Left kidney (tissue), 2 donors: ENCODE data around the gene BEST3. TPM values are rescaled to one million over a fixed set of nuclear protein-coding genes. Genes with fewer than 3 reads are reported as not detected.
"Not testable (repeated sequence)": the region's sequence is repeated elsewhere in the genome, so short reads cannot be mapped to it uniquely, and the experiment has no call there.

Experiments
- DNase-seq: peaks from one replicate; pipeline ENCODE4 v3.0.0-alpha.2; 2013
- polyA plus RNA-seq: library from polyadenylated mRNA; unstranded; fragments of 120-200 nt; gene quantifications from one replicate; pipeline ENCODE4 v1.2.1, GENCODE V29; 2013; ENCODE audit not compliant: insufficient read length

BEST3 gene
- polyA plus RNA-seq, 1 donor, result 0.48 TPM

GRCh38 chr12:69688021-69688420, 11.1 kb downstream of the BEST3 start:
- no peak for DNase-seq

DNA sequence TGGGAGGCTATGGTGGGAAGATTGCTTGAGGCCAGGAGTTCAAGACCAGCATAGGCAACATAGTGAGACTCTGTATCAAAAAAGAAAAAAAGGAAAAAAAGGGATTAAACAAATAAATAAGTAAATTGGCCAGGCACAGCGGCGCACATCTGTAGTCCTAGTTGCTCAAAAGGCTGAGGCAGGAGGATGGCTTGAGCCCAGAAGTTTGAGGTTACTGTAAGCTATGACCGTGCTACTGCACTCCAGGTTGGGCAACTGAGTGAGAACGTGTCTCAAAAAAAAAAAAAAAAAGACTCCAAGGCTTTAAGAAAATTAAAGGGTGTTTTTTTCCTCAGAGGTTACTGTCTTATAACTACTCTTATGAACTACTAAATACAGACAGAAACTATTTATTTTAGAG, 11.7 kb downstream of the BEST3 start:
- no peak for DNase-seq

DNA sequence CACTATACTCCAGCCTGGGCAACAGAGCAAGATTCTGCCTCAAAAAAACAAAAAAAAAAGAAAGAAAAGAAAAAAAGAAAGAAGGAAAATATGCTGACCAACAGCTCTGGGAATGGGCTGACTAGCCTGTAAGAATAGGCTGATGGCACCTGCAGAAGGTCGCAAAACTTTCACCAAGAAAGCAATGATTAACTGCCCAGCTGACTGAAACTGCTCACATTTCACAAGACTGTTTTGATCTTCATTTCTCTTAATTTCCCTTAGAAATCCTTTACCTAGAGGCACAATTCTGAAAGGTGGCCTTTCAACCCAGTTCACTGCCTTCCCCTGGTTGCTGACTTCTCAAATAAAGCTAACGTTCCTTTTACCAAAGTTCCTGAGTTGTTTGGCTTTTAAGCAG, 12.4 kb downstream of the BEST3 start:
- peak; percentile 44 for DNase-seq

DNA sequence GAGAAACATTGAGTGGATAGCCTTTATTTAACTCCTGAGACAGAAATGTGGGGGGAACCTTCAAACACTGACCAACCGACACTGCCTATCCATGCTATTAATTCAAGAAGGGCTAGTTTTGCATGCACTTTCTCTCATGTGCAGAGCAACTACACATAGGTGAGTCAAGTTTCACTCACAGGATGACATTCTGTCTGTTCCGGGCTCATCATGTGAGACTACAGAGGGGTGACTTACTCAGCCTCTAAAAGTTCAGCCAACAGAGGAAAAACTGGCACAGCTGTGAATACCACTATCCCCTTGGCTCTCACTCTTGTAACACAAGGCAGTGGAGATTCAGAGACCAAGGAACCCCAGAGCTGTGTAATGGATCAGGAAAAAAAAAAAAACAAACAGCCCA, 13.3 kb downstream of the BEST3 start:
- no peak for DNase-seq

- no peak for DNase-seq
These were observed 14.6 kb downstream of the BEST3 start for GRCh38 chr12:69684466-69684865.

DNA sequence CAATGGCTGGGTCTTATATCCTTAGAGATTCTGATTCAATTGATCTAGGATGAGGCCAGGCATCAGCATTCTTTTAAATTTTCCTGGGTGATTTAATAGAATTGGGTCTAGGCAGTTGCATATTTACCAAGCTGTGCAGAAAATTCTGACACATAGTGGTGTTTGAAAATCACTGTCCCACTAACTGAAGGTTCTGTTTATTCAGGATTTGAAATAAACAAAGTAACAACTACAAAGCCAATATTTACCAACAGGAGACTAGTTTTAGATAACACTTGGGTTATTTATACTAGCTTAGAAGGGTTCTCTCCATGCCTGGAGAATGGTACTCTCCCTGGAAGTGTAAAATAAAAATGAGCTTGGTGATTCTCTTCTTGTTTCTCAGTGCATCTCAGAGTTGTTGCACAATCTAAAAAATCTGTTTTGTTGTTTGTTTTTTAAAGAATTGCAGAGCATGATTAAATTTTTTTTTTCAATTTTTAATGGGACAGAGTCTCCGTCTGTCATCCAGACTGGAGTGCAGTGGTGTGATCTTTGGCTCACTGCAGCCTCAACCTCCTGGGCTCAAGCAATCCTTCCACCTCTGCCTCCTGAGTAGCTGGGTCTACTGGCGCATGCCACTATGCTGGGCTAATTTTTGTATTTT, 16.9 kb downstream of the BEST3 start:
- DNase-seq, result no peak

DNA sequence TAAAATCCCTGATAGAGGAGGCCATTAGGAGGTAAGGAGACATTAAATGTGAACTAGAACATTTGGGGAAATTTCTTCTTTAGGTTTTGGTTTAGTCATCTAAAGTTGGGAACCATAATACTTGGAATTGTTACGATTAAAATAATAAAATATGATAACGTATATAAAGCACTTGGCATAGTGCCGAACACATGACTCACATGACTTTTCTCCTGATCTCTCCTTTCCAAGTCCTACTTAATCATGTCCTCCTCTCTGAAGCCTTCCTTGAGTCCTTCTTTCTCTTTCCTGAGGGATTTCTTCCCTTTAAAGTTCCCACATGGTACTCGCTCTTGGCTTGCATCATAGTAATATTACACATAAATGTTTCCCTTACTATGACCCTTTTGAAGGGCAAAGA, 20.0 kb downstream of the BEST3 start:
- no peak for DNase-seq

GRCh38 chr12:69676257-69677012, 22.7 kb downstream of the BEST3 start:
- DNase-seq, result no peak

DNA sequence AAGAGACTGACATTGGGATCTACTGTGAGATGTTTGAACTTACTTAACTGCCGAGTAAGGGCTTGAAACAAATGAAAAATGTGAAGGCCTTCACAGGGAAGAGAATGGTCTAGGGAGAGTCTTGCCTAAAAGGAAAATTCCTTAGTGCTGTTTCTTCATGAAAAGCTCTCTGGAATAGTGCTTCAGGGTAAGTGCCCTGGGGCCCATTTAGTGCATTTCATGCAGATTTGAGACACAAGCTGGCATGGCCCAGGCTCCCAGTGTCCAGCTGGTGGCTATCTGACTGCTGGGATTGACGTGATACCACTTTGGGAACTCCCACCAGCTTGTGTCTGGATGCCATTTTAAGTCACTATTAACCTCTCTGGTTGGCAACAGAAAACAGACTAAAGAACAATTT, 26.9 kb downstream of the BEST3 start:
- no peak for DNase-seq

DNA sequence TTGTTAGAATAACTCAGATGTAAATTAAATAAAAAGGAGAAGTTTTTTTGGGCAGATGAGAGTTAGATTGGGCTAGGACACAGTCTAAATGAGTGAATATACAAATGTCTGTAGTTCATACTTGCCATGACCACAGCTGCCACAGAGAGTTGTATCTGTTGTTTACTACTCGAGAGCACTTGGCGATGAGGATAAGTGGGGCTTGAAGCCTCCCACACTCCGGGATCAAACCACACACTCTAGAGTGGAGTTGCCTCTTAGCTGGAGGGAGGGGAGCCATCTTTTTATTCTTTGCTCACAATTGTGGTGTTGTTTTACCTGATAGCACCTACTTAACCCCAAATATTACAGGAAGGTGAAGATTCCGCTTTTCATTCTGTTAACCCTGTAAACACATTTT, 27.5 kb downstream of the BEST3 start:
- DNase-seq, result no peak

- DNase-seq, result no peak
These were observed 32.3 kb downstream of the BEST3 start for GRCh38 chr12:69666798-69667197.

GRCh38 chr12:69664930-69665377, 34.1 kb downstream of the BEST3 start:
- not testable (repeated sequence) for DNase-seq

DNA sequence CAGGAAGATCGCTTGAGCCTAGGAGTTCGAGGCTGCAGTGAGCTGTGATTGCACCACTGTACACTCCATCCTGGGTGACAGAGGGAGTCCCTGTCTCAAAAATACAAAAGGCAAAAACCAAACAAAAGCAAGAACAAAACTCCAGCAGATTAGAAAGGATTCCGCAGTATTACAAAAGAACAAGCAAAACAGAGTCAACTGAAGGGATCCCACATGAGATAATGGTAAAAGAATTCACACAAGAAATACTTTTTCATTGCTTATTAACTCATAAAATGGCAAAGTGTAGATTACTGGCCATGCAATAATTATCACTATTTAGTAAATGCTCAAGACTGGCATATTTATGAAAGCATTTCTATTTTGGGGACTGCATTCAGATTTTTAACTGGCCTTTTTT, 35.4 kb downstream of the BEST3 start:
- DNase-seq, result no peak

DNA sequence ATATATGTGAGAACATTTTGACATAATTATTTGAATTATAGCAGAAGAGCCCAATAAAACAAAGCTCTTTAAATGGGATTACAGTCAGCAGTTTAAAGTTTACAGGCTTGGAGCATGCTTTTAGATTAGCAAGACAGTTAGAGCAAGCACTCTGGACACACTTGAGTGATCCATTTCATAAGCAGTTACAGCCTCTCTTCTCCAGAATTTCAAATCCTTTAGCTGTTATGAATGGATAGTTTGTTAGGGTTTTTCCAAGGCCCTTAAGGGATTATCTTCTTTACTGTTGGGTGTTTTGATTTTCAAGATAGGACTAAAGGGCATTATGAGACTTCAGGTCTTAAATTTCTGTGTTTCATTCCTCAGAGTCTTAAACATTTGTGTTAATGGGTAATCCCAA, 36.3 kb downstream of the BEST3 start:
- DNase-seq, result no peak

DNA sequence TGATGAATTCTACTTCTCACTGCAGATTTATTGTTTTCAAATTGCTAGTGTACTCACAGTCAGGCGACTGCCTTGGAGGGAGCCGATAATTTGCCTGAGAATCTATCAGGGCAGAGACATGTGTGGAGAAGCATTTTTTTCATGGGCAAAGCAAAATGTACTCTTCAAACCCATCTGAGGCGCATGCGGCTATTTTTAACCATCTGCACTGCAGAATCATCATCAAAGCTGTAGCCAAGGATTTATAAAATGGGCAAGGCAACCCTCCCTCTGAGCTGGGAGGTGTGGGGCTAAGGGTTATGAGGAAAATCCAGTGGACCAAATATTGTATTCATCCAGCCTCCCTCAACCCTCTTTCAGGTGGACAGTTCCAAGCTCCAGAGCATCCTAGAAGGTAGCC, 37.7 kb downstream of the BEST3 start:
- no peak for DNase-seq

DNA sequence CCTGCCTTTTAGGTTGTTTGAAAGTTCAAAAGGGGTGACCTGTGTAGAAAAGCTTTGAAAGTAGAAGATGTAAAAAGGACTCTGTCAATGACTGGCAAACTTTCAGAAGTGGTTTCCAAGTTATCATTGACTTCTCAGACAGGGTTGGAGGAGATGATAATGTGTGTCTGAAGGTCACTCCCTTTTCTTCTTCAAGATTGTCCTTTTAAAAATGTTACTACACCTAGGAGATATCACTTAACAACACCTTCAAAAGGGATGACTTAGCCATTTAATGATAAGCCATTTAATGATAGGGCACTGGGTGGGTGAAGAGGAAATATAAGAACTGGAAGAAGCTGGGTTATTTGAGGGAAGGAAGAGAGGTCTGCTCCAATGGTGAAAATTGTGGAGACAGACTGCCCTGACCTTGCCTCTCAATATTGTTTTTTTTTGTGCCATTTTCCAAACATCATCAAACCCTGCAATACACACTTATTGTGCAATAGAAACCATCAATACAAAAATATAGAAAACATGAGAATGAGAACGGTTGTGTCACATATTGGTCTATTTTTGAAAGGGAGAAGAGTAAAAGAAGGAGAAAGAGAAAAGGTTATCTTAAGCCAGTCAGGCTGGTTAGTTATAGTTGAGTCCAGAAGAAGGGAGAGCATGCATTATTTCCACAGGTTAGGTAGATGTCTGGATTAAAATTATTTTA, 38.8 kb downstream of the BEST3 start:
- DNase-seq, result no peak

- no peak for DNase-seq
These were observed 40.9 kb downstream of the BEST3 start for GRCh38 chr12:69658203-69658602.

GRCh38 chr12:69657376-69658137, 41.5 kb downstream of the BEST3 start:
- peak; percentile 57 for DNase-seq

DNA sequence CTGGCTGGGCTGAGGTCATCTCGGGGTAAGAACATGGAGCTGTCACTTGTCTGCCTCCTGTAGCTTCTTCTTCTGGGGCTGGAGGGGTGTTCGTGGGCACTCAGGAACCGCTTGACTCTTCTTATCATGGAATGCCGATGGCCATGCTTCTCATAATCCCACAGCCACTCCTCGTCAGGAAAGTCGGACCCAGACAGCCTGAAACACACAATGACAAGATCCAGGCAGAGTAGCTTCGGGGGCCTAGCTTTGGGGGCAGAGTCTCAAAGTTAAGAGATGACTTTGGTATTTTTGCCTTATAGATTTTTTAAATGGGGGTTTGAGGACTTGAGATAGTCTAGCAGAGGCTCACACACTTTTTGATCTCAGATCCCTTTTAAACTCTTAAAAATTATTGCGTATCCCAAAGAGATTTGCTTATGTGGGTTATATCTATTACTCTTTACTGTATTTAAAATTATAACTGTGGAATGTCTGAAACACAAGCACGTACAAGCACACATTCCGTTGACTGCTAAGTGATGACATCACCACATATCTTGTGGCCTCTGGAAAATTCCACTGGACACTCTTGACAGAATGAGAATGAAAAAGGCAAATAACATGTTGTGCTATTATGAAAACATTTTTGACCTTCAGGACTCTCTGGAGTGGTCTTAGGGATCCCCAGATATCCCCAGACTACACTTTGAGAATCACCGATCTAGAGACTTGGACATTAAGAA, 43.3 kb downstream of the BEST3 start:
- no peak for DNase-seq

DNA sequence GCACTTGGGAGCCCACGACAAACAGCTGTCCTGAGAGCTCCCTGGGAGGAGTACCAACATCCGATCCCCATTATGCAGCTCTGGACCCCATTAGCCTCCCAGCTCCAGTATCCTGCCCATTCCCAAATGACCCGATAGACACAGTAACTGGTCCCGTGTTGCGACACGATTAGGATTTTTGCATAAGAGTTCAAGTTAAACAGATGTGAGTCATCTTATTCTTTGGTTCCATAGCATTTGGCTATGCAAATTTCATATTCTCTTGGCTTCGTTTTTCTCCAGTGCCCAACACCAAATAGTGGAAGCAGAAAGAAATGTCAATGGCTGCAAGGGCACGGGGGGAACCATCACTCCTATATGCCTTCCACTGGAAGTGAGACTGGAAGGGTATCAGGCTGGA, 45.4 kb downstream of the BEST3 start:
- DNase-seq, result no peak

DNA sequence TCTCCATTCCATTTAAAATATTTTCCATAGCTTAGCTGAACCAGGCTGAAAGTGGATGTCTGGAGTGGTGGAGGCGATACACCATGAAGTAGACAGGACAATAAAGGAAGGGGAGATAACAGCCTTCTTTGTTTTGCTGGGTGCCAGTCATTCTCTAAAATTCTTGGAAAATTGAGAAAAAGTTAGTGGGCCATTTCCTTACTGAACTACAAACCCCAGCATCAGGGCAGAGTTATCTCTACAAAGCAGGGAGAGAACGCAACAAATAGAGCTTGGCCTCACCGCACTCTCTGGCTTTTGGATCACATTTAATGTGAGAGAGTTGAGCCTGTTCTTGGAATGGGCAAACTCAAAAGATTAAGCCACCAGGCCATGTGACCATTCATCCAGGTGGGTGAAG, 47.2 kb downstream of the BEST3 start:
- no peak for DNase-seq

GRCh38 chr12:69649529-69649928, 49.6 kb downstream of the BEST3 start:
- no peak for DNase-seq
